Mesothelial cell of epicardium (in vitro differentiated cells): ENCODE measurements around the gene PEAR1. TPM values are rescaled to one million over a fixed set of nuclear protein-coding genes. Genes with fewer than 3 reads are reported as not detected.

Experiments used
- DNase-seq, 2 experiments: peaks; one replicate each; pipeline ENCODE4 v3.0.0; 2021; ENCODE audit warnings: low spot score in 2 of 2; ENCODE audit not compliant: unreplicated experiment in 2 of 2
- H3K27ac Mint-ChIP-seq: 2 replicates; pipeline ENCODE4 v1.8.0; 2021; ENCODE audit warnings: mixed read lengths
- H3K27me3 Mint-ChIP-seq: 2 replicates; pipeline ENCODE4 v1.8.0; 2021; ENCODE audit warnings: low read depth, mixed read lengths
- H3K36me3 Mint-ChIP-seq: 2 replicates; pipeline ENCODE4 v1.8.0; 2021; ENCODE audit warnings: mixed read lengths
- H3K4me1 Mint-ChIP-seq: 2 replicates; pipeline ENCODE4 v1.8.0; 2021; ENCODE audit warnings: mixed read lengths
- H3K4me3 Mint-ChIP-seq: 2 replicates; pipeline ENCODE4 v1.8.0; 2021; ENCODE audit warnings: mild to moderate bottlenecking, moderate library complexity, mixed read lengths
- H3K9me3 Mint-ChIP-seq: 2 replicates; pipeline ENCODE4 v1.8.0; 2021; ENCODE audit warnings: mixed read lengths
- total RNA-seq: library from RNA; stranded (reverse); gene quantifications from 3 replicates; pipeline ENCODE4 v1.2.1, GENCODE V29; 2021
- TF ChIP-seq, protein P1 (sequence below): fragments of 200-600 bp; sonication (generic); IDR thresholded peaks from one replicate; pipeline ENCODE4 v1.5.0; 2021; ENCODE audit warnings: antibody characterized with exemption; ENCODE audit not compliant: unreplicated experiment

The PEAR1 gene
- total RNA-seq, 1 donor from 2014 or later, result 16.1 TPM

DNA sequence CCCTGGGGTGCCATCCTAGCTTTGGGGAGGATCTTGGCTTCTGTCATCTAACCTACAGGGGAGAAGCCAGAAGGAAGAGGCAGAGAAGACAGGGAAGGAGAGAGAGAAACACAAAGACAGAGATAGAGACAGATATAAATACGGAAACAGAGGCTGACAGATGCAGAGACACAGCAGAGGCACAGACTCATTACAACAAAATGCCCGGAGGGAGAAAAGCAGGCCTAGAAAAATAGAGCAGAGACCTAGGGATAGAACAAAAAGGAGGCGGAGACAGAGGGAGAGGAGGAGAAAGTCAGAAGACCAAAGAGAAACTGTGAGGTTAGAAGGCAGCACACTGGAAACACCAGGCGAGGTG, 1.9 kb downstream of the PEAR1 start:
- H3K27ac Mint-ChIP-seq, result peak overlapping the region; percentile 80
- H3K36me3 Mint-ChIP-seq, result no peaks in the 10 kb centered on the region
- TF ChIP-seq, protein P1, sequence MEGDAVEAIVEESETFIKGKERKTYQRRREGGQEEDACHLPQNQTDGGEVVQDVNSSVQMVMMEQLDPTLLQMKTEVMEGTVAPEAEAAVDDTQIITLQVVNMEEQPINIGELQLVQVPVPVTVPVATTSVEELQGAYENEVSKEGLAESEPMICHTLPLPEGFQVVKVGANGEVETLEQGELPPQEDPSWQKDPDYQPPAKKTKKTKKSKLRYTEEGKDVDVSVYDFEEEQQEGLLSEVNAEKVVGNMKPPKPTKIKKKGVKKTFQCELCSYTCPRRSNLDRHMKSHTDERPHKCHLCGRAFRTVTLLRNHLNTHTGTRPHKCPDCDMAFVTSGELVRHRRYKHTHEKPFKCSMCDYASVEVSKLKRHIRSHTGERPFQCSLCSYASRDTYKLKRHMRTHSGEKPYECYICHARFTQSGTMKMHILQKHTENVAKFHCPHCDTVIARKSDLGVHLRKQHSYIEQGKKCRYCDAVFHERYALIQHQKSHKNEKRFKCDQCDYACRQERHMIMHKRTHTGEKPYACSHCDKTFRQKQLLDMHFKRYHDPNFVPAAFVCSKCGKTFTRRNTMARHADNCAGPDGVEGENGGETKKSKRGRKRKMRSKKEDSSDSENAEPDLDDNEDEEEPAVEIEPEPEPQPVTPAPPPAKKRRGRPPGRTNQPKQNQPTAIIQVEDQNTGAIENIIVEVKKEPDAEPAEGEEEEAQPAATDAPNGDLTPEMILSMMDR, result no peak
- H3K4me1 Mint-ChIP-seq, result peaks cover 50% of the 10 kb centered on the region
- peaks cover 33% of the 10 kb centered on the region for H3K27me3 Mint-ChIP-seq
- no peak overlapping the region for H3K4me3 Mint-ChIP-seq
- no peaks in the 10 kb centered on the region for H3K9me3 Mint-ChIP-seq
- no peak for DNase-seq

DNA sequence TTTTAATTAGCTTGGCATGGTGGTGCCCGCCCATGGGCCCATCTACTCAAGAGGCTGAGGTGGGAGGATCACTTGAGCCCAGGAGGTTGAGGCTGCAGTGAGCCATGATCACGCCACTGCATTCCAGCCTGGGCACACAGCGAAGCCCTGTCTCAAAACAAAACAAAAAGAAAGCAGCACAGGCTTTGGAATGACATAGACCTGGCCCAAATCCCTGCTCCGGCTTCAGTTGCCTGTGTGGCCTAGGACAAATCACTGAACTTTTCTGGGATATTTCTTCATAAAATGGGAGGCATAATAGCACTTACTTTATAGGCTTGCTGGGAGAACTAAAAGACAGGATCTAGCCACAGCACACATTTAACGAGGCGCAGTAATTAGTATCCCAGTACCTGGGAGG, 2.4 kb downstream of the PEAR1 start:
- TF ChIP-seq, protein P1, result no peak
- Mint-ChIP-seq H3K9me3 (no peaks in the 10 kb centered on the region), H3K27ac (peak overlapping the region; percentile 34), H3K4me3 (no peak overlapping the region), H3K27me3 (peaks cover 28% of the 10 kb centered on the region), H3K36me3 (no peaks in the 10 kb centered on the region), H3K4me1 (peaks cover 50% of the 10 kb centered on the region)
- no peak for DNase-seq

DNA sequence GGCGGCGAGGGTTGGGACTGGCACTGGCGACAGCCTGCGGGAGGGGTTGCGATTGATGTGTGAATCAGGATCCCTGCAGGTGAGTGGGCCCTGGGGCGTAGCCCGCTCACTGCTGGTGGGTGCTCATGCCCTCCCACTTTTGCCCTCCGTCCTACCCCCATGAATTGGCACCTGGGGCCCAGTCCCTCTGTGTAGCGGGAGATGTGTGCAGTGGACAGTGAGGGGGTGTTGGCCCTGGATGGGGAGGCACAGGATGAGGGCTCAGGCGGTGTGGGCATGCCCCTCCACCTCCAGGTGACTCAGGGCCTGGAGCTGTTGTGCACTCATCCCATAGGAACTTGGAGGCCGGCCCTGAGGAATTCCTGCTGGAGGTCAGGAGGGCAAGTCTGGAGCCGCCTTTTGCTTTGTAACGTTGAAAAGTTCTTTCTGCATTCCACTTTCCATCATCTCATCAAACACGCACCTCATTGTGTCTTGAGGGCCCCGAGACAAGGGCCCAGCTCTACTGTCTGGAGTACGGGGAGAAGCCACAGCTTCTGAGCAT, 3.0 kb downstream of the PEAR1 start:
- Mint-ChIP-seq H3K27ac (peak overlapping the region; percentile 84), H3K4me3 (no peak overlapping the region), H3K4me1 (peaks cover 52% of the 10 kb centered on the region), H3K9me3 (no peaks in the 10 kb centered on the region), H3K27me3 (peaks cover 22% of the 10 kb centered on the region), H3K36me3 (no peaks in the 10 kb centered on the region)
- DNase-seq, result no peak
- TF ChIP-seq, protein P1, result no peak

DNA sequence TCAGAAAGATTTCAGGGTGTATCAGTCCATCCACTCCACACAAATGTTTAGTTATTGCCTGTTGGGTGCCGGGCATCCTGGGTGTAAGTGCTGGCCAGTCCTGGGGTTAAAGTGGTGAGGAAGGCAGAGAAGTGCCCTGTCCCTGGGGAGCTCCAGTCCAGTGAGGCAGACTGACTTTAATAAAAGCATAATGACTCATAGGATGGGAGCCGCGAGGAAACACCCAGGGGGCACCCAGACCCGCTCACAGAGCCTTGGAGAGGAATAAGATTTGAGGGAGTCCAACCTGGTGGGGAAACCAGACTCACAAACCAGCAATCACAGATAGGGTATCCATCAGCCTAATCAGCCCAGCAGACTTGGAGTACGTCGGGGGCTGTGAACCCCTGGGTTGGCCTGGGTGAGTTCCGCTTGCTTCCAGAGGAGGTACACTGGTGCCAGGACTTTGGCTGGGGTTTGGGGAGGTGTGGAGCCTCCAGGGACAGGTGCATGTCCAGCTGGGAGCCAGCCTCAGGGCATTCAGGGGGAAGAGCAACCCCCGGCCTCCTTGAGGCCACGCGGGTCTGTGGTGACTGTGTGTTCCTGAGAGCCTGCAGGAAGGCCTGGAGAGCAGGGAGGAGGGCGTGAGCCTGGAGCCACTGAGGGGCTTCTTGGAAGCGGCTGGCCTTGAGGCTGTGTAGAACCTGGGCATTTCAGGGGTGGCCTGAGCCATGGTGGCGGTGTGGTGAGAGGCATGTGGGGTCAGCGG, 3.7 kb downstream of the PEAR1 start:
- TF ChIP-seq, protein P1, result no peak
- no peak for DNase-seq
- H3K27me3 Mint-ChIP-seq, result peaks cover 15% of the 10 kb centered on the region
- H3K9me3 Mint-ChIP-seq, result no peaks in the 10 kb centered on the region
- H3K27ac Mint-ChIP-seq, result peak overlapping the region; percentile 84
- no peak overlapping the region for H3K4me3 Mint-ChIP-seq
- H3K36me3 Mint-ChIP-seq, result no peaks in the 10 kb centered on the region
- H3K4me1 Mint-ChIP-seq, result peaks cover 53% of the 10 kb centered on the region

DNA sequence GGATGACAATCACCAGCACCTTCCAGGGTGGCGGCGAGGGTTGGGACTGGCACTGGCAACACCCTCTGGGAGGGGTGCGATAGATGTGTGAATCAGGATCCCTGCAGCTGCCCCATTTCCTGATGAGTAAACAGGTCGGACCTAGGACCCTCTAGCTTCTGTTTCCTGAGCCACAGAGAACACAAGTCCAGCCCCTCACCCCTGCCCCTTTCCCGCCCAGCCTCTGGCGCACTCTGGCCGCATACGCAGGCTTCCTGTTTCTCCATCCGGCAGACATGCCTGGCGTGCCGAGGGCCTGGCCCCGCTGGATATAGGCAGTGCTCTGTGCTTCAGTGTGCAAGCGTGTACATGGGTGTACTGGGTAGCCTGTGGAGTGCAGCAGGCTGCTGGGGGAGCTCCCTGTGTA, 4.6 kb downstream of the PEAR1 start:
- H3K9me3 Mint-ChIP-seq, result no peaks in the 10 kb centered on the region
- H3K27me3 Mint-ChIP-seq, result peaks cover 6% of the 10 kb centered on the region
- H3K4me3 Mint-ChIP-seq, result no peak overlapping the region
- no peak for DNase-seq
- TF ChIP-seq, protein P1, result no peak
- peak overlapping the region; percentile 77 for H3K27ac Mint-ChIP-seq
- no peaks in the 10 kb centered on the region for H3K36me3 Mint-ChIP-seq
- H3K4me1 Mint-ChIP-seq, result peaks cover 54% of the 10 kb centered on the region
